Fibroblast of the conjunctiva (primary cell): ENCODE data around the gene C10orf105.

Source experiments
- DNase-seq: peaks from one replicate; pipeline ENCODE4 v3.0.0-alpha.2; 2010; ENCODE audit warnings: low read depth

The C10orf105 gene

GRCh38 chr10:71675295-71675970, 44.1 kb downstream of the C10orf105 start:
- DNase-seq, result no peak

GRCh38 chr10:71671994-71672946, 47.3 kb downstream of the C10orf105 start:
- no peak for DNase-seq

DNA sequence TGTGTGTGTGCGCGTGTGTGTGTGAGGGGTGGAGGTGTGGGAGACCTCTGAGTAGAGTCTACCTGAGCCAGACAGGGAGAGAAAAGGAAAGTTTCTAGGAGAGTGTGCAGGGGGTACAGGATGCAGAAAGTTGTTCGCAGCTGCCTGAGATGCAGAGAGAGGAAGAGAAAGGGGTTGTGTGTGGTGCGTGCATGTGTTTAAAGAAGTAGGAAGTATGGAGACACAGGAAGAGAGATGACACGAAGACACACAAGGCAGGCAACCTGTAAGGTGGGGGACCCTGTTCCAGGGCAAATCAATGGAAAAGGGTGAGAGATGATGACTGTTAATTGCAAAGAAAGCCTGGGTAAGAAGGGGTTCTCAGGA, 52.2 kb downstream of the C10orf105 start:
- DNase-seq, result no peak

- DNase-seq, result no peak
Measured at GRCh38 chr10:71666639-71667386, 52.8 kb downstream of the C10orf105 start.

DNA sequence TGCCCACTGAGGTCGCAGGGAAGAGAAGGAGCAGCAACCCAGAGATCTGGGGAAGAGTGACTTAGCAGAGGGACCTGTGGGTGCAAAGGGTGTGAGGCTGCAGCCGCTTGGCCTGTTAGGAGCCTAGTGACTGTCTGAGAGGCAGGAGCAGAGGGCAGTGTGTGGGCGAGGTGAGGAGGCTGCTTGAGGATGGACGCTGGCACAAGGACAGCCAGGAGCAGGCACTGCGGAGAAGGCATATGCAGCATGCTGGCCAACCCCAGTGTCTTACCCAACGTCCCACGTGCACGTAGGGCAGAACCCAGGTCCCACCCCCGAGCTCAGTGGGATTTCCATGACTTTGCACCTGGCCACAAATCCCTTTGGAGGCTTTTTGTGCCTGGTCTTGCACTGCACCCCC, 54.1 kb downstream of the C10orf105 start:
- DNase-seq, result no peak

DNA sequence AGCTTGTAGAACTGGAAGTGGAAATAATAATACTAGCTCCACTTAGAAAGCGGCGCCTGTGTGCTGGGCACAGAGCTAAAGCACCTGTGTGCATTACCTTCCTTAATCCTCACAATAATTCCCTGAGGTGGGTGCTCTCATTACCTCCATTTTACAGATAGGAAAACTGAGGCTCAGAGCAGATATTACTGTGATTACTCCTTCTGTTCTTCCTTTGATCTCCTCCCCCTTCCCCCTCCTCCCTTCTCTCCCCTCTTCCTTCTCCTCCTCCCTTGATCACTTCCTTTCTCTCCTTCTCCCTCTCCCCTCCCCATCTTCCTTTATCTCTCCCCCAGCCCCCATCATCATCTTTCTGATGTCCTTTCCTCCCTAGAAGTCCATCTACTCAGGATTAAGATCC, 55.0 kb downstream of the C10orf105 start:
- DNase-seq, result no peak

DNA sequence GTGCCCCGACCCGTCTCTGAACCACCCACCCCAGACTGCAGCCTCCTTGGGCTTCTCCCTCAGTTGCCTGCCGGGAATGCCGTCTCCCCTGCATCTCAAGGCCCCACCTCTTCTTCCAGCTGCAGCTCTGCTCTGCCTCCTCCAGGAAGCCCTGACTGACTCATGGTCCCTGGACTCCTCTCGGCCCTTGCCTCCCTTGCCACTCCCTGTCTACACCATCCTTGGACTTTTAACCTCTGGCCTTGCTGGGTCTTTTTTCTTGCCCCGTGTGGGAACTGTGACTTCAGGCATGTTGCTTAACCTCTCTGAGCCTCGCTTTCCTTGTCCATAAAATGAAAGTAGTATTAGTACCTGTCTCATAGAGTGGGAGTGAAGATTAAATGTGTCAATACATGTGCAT, 56.3 kb downstream of the C10orf105 start:
- DNase-seq, result no peak

GRCh38 chr10:71661779-71662336, 57.7 kb downstream of the C10orf105 start:
- no peak for DNase-seq
